Stimulated activated CD8-positive, alpha-beta memory T cell treated with anti-CD3 and anti-CD28 coated beads, Interleukin-7, amount 100 ng/mL, for 1 hour (primary cell): Measurements from ENCODE around the gene SCNM1.
A peak's percentile ranks its signal among the peaks of the same experiment; 100 is the strongest.

Experiments used
- DNase-seq, 2 donors: peaks; one replicate each; pipeline ENCODE4 v3.0.0-alpha.2; 2020; ENCODE audit warnings: low read depth in 2 of 2

The SCNM1 gene, protein sequence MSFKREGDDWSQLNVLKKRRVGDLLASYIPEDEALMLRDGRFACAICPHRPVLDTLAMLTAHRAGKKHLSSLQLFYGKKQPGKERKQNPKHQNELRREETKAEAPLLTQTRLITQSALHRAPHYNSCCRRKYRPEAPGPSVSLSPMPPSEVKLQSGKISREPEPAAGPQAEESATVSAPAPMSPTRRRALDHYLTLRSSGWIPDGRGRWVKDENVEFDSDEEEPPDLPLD

DNA sequence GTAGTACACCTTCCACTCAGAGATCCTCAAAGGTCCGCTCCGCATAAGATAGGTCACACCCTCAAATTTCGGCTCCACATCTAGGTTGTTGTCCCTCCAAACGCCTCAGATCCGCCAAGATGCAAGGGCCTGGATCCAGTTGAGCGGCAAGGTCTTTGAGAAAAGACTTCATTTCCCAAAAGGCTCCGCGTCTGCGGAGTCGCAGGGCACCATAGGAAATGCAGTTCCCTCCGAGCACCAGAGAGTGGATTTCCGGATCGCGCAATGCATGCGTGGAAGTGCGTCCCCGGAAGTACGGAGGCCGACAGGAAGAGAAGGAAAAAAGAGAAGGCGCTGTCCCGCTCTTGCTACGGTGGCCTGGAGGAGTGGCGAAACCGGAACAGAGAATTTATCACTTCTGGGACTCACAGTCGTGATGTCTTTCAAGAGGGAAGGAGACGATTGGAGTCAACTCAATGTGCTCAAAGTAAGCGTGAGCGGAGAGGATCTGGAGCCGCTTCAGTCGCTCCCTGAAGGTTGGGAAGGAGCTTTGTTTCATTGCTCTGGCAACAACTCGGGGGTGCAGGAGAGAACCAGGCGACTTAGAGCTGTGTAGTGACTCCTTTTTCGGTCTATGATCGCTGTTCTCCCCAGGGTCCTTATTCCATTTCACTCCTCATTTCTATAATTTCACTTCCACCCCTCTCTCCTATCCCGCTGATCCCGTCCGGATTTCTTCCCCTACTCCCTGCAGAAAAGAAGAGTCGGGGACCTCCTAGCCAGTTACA lies at the start of gene SCNM1, which contains the start of gene LYSMD1:
Gene SCNM1, plus strand, starts transcription at position 407 of the 767 bp plus-strand sequence. Its CDS starts 9 bp downstream, at position 416.
Gene LYSMD1, minus strand, starts transcription at position 165 of the 767 bp plus-strand sequence. CDS start 644 bp downstream, outside the sequence.
- peak; percentile 86 for DNase-seq

DNA sequence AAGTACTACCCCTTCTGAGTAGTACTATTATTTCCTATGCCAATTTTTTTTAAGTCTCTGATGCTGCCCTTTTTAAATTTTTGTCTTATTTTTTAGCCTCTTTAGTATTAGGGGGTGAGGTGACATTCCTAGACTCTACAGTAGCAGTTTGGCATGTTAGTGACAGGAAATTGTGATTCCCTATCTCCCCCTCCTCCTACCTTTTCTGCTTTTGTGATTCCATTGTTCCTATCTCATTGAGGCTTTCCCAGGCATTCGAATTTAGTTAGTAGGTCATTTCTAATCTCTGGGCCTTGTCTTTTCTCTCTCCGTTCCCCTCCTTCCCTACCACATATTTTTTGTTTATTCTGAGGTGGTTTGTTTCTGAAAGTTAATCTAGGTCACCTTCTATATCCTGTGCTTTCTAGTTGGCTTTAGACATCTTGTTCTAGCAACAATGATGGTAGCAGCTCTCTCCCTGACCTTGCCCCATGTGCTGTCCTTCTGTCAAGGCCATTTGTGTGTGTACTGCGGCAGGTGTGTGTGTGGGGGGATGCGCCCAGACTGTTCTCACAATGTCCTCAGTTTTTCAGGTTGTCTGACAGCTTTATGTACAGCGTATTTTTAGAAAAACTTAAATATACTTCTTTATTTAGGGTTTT lies 41.1 kb upstream of the SCNM1 start:
- no peak for DNase-seq

DNA sequence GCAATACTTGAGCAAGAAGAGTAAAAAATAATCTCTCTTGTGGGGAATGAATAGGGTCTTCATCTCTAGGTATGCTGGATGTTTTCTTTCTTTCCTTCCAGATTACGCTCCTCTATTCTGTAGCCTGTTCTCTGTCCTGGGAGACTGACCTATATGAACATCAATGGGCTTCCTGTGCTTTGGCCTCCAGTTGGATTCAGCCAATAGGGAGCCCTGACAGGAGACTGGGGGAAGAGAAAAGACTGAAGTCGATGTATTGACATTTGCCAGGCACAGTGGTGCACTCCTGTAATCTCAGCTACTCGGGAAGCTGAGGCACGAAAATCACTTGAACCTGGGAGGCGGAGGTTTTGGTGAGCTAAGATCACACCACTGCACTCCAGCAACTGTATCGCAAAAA lies 37.1 kb upstream of the SCNM1 start:
- DNase-seq: no peak

DNA sequence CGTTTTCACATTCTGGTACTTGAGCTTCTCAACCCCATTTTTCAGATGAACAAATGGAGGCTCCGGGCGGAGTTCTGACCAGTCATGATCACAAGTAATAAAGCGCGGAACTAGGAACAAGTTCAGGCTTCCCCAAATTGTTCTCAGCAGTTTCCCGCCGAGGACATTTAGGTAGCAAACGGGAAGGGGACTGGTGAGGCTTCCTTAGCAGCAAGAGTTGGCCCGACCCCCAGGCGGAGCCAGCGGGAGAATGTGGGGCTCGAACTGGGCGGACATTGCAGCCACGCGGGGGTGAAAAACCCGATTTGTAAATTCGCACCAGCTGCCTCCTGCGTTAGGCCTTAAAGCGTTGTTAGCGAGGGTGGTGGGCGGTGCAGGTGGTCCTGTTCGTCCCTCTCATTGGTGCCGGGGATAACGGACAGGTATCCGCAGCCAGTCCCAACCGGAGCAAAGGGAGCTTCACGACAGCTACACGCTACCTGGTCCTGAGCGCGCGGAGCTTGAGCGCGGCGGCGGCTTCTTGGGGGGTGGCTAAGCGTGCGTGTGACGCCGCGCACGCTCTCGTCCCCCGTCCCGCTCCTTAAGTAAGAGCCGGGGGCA lies 34.9 kb upstream of the SCNM1 start:
- DNase-seq: peak; percentile 46 to 47

DNA sequence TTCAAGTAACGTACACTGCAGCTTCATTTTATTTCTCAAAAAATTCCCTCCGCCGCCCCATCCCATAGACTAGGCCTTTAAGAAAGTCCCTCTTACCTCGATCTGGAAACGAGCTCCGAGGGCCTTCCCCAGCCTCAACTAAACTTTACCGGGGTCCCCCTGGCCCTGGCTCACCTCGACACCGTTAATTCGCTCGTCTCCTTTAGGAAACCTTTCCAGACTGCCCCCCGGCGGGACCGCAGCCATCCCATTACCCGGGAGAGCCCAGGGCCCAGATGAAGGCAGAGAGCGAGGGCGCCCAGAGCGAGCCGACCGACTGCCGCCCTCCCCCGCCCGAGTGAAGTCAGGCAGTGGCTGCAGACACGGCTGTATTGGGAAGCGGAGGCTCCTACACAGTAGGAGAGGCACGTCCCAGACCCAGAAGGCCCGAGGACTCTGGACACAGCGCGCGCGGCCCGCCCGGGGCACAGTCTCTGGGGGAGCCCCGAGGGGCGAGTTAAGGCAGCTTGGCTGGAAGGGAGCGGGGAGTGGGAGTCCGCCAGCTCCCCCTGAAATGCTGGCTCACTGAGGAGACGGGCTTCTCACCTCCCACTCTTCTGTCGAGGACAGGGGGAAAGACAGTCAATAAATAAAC lies 34.1 kb upstream of the SCNM1 start:
- no peak for DNase-seq

DNA sequence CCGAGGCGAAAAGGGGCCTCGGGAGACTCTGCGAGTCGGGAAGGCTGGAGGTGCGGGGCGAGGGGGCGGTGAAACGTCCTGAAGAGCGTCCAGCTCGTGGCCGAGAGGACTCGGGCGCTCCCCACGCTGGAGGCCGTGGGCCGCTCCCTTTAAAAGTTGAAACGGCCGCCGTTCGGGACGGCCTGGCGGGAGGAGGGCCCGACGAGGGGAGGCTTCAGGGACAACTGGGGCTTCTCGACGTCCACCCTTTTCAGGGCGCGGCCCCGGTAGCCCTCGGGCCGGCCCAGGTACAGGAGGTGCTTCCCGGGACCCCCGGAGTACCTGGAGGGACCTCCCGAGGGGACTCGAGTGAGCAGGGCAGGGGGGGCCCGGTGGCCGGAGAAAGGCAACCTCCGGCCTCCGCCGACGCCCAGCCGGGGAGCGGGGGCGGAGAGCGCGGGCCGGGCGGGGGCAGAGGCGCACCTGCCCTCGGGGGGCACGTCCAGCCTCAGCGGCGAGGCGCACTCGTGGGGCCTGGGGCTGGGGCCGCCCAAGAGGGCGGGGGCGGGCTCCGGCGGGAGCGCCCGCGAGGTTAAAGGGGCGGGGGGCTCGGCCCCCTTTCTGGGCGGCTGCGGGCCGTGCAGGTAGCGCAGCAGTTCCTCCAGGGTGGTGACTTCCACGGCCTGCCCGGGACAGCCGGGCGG lies 33.5 kb upstream of the SCNM1 start:
- DNase-seq: no peak

DNA sequence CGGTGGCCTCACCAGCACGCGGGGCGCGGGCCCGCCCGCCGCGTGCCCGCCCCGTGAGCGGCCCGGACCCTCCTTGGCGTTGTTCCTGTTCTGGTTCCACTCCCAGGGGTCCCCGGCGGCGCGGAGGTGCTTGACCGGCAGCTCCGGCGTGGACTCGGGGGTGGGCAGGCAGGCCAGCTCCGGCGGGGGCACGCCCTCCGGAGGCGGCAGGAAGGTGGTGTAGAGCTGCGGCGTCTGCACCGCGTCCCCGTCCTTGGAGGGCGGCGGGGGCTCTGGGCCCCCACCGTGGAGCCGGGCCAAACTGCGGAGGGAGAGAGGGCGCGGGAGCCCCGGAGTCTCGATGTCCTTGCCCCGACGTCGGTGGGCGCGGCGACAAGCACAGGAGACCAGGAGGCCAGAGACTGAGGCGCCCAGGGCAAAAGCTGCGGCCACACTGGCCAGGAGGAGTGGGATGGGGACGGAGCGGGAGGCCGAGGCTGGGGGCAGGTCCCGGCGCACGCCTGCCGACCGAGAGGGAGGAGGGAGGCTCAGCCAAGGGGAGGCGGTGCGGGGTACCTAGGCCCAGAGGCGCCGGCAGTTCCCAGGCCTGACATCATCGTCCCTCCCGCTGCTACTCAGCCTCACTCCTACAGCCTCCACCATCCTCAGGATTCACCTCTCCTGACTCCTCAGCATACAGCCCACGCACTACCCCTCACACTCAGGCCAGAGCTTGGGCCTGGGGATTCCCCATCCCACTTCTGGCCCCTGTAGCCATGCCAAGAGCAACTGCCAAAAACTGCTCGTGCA lies 32.7 kb upstream of the SCNM1 start:
- no peak for DNase-seq

DNA sequence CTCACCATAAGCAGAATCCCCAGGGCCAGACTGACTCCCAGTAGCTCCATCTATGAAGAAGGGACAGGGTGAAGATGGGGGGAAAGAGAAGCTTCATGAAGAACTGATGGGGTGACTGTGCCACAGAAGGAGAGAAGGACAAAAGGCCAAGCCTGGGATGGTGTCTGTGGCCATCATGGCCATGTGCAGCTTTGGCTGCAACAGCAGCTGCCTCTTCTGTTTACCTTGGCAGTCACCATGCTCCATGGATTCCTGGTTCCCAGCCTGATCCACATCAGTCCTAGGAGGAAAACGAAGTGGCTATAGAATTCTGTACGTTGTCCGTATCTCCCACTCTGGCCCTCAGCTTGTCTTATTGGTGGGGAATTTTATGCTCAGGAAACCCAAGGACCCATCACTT lies 31.5 kb upstream of the SCNM1 start:
- no peak for DNase-seq

DNA sequence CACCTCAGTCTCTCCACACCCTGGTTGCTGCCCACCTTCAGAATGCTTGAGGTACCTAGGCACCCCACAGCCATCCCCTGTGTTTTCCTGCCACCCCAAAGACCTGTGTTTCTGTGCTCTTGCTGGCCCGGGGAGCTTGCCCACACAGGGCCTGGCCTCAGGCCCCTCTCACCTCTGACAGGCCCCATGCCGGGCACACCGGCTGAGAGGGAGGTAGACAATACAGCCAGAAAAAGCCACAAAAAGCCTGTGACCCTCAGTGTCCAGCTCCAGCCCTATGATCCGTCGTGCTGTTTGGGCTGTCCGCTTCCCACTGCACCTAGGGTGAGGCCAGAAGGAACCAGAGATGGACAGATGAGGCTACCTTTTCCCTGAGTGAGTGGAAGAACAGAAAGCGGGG lies 31.0 kb upstream of the SCNM1 start:
- DNase-seq: no peak

DNA sequence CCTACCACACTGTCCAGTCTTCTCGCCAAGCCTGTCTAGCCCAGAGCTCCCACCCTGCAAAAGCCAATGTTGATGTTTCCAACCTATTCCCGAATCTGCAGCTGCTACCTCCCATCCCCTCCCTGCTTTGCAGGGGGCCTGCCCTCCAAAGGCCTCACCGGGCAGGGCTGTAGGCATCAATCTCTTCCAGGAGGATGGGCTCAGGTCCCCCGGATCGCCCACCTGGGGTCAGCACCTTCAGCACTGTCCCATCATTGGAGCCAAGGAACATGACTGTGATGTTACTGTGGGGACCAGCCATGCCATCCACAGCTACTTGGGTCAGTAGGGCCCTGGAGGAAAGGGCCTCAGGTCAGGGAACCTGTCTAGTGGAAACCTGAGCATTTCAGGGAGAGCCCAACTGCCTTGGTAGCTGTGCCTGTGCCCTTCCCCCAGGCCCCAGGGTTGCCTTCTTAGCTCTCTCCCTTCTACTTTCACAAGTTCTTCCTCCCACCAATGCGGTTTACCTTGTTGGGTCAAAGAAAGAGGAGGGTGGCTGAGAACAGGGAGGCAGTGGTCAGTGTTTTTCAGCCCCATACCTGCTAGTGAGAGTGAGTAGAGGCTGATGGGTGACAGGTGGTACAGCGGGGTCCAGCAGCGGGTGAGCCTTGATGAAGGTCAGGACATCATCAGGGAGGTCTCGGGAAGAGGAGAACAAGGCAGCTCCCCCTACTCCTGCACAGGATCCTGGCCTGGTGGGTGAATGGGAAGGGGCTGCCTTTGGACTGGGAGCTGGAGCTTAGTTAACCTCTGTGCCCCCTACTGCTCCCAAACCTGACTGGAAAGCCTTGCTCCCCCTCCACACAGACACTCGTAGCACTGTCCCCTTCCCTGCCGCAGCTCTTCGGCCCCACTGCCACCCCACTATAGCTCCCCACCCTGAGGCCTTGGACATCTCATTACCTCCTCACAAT lies 30.2 kb upstream of the SCNM1 start:
- no peak for DNase-seq

DNA sequence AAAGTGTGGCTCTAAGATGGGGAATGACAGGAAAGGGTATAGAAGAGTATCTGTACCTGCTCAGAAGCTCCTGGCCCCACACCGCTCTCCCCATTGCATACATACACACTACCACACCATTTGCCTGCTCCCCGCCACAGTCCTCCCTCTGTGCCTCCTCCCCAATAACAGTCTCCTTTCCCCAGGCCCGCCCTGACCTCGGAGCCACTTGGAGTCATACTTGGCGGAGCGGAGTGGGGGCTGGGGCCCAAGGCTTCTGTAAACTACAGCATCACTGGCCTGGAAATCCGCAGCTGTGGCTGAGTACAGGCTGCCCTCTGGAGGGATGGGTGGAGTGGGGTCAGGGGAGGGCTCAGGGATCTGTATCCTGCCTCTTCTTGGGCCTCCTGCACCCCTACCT lies 28.2 kb upstream of the SCNM1 start:
- no peak for DNase-seq

DNA sequence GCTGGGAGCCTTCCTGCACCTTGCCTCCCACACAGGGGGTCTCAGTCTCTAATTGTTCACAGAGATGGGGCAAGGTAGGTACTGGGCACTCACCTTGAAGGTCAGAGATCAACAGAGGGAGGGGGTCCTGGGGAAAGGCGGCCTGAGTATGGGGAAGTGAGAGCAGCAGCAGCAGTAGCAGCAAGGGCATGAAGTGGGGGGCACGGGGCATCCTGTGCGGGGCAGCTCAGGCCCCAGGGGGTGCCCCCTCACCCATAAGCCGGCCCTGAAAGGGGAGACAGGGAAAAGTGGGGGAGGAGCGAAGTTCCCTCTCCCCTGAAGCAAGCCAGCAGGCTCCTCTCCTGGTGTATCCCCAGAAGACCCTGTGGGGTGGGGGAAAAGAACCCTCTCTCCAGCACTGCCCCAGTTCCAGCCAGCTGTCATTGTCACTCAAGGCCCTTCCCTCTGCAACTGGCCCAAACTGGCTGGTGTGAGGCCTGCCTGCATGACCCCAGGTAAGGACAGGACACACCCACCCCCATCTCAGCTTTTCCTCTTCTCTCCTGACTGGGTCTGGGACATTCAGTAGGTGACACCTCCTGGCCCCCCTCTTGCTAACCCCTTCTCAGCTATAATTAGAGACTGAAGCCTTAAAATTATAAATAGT lies 23.4 kb upstream of the SCNM1 start:
- no peak for DNase-seq

DNA sequence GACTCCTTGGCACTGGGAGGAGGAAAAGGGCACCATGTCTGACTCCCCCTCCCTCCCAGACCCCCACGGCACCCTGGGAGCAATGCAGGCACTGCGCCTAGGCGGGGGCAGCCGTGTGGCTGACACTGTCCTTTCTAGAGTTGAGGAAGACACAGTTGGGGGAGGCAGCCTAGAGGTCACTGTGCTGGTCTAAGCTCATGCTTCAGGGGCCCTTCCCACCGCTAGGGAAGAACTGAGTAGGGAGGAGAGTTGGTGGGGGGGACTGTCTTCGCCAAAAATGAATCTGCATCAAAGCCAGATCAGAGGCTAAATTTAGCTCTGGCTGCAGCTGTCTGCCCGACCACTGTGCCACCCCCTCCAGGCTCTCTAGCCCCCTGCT lies 22.9 kb upstream of the SCNM1 start:
- DNase-seq: no peak

DNA sequence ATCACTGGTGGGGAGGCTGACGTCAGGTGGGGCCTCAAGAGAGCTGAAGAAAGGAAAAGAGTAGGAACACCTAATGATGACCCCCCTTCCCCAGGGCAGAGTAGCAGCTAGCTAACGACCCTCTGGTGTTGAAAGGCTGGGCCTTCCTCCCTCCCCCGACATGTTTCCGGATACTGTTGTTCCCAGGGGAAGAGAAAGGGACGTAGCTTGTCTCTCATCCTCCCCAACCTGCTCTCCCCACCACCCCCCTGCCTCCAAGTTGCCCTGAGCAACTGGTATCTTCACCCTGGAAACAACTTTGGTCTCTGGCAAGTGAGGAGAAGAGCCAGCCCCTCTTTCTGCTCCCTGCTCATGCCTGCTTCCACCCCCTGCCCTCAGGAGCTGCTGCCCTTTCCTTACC lies 22.0 kb upstream of the SCNM1 start:
- DNase-seq: no peak

DNA sequence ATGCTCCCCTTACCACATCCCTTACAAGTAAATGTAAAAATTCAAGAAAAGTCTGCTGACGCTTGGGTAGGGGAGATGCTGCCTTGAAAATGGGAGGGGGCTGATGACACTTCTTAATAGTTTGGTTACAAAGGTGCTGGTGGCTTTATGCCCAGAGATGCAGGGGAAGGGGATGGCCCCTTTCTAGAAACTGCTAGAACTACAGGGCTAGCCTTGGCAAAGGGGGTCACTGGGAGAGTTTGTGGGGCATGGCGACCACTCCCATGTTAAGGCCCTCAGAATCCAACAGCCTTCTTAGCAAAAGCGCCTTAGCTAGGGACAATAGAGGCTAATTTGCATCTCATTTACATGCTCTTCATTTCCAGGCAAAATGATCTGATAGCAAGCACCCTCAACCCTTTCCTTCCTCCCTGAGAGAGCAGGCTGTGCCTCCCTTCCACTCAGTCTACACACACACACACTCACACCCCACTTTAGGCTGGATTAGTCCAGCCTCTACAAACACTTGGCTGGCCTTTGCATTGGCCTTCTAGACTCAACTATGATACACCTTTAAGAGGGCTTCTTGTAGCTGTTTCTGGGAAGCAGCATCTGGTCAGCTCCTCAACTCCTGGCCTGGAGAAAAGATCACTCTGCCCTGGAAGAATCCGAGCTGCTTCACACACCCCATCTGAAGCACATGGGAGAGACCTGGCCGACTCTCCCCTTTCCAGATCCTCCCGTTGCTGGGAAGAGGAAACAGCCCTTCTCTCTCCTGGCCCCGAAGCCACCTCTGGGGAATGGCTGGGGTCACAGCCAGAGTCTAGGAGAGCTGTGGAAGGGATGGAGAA lies 21.3 kb upstream of the SCNM1 start:
- no peak for DNase-seq

DNA sequence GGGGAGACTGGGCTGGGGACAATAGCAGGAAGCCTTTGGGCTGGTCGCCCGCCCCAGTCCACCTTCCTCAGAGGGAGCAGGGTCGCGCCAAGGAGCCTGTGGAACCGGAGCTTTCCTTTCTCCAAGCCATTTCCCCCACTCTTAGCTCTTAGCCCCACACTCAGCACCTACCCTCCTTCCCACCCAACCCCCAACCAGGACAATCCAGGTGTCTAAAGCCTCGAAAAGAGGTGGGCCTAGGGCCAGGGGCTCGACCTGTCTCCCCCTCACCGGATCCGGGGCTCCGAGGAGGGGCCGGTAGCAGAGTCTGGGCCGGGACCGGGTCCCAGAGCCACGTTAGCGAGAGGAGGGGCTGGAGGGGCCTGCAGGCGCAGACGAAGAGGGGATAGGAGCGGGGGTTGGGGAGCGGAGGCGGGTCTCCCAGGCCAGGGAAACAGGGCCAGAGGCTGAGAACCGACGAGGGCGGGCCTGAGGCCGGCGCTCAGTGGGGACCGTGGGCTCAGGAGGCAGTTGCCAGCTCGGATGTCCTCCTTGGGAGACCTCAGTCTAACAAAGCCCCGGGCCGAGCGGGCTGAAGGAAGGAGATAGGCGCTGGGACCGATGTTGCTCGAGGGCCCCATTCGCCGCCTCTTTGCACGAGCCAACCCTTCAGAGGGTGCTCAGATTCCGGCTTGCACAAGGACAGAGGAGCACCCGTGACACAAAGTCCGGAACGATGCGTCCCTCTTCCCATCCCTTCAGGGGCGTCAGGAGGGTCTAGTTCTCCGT lies 20.5 kb upstream of the SCNM1 start:
- no peak for DNase-seq

DNA sequence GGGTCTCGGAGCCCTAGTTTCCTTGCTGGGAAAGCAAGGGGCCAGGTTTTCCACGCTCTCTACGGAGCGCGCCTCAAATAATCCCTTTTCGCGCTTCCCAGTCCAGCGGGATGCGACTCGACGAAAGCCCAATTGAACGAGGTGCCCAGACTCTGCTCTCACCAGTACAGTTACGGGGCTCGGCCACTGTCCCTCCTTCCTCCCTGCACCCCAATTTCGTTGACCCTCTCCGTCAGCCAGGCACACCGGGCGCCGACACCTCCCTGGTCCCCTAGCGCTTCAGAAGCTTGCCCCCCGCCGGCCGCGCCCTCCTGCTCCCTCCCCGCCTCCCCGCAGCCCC lies 19.9 kb upstream of the SCNM1 start:
- no peak for DNase-seq
